Measurements from ENCODE around the gene HYLS1. TPM values are rescaled to one million over a fixed set of nuclear protein-coding genes. Genes with fewer than 3 reads are reported as not detected.
"Not testable (repeated sequence)": the region's sequence is repeated elsewhere in the genome, so short reads cannot be mapped to it uniquely, and the experiment has no call there.

HYLS1 gene
- total RNA-seq, 1 experiment from 2014 or later = 16.7 TPM

DNA sequence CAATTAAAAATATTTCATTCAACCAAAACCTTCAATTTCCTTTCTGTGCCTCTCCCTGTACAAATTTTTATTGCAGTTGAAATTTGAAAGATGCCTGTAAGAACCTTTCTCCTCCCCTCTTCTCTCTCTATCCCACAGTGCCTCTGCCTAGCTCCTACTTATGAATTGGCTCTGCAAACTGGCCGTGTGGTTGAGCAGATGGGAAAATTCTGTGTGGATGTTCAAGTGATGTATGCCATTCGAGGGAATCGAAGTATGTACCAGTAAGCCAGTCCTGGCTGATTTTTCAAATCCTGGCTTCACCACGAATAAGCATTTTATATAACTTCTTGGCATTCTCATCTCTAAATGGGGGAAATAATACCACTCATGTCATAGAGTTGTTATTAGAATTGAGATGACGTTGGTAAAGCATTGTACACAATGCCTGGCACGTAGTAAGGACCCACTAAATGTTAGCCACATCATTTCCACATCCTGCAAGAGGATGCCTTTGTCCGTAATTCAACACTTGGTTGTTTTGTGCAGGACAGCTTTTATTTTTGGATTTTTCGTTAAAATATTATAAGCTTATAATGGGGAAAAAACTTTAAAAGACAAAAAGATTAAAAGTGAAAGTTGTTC lies 22.9 kb downstream of the HYLS1 start:
- H3K36me3 ChIP-seq (ENCODE audit: low read depth) = no peaks in the 10 kb centered on the region
- no peak for DNase-seq
- no peaks in the 10 kb centered on the region for H3K9me2 ChIP-seq (ENCODE audit: insufficient read depth)
- peaks cover 59% of the 10 kb centered on the region for H3K27me3 ChIP-seq (ENCODE audit: insufficient read depth, low read depth)
- no peaks in the 10 kb centered on the region for H3K4me1 ChIP-seq (replicated peaks; ENCODE audit: insufficient read depth)
- H4K20me1 ChIP-seq (ENCODE audit: insufficient read depth) = no peaks in the 10 kb centered on the region
- H2AFZ ChIP-seq = no peak overlapping the region
- no peak overlapping the region for H3K4me3 ChIP-seq
- CTCF ChIA-PET = interaction anchor here (0.6 kb wide), 1 partner anchor 23 kb away, joined by 5 read pairs; the partner anchor contains the start of gene HYLS1
- H3K4me2 ChIP-seq = peak overlapping the region; percentile 8; the same call in 1 of the 2 replicates
- no peaks in the 10 kb centered on the region for H3F3A ChIP-seq (ENCODE audit: insufficient read depth, low read depth)
- no peaks in the 10 kb centered on the region for H3K79me2 ChIP-seq (ENCODE audit: low read depth)
- TF ChIP-seq, protein P1, sequence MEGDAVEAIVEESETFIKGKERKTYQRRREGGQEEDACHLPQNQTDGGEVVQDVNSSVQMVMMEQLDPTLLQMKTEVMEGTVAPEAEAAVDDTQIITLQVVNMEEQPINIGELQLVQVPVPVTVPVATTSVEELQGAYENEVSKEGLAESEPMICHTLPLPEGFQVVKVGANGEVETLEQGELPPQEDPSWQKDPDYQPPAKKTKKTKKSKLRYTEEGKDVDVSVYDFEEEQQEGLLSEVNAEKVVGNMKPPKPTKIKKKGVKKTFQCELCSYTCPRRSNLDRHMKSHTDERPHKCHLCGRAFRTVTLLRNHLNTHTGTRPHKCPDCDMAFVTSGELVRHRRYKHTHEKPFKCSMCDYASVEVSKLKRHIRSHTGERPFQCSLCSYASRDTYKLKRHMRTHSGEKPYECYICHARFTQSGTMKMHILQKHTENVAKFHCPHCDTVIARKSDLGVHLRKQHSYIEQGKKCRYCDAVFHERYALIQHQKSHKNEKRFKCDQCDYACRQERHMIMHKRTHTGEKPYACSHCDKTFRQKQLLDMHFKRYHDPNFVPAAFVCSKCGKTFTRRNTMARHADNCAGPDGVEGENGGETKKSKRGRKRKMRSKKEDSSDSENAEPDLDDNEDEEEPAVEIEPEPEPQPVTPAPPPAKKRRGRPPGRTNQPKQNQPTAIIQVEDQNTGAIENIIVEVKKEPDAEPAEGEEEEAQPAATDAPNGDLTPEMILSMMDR (conservative IDR thresholded peaks at IDR 0.05) = no peak
- TF ChIP-seq EZH2 (IDR thresholded peaks at IDR 0.05; ENCODE audit: low read depth) = no peak
- intact Hi-C loops (cut with micrococcal nuclease; ENCODE audit: unreplicated experiment) = no loop called here
- no TSS peak for BruUV-seq (replicated peaks)
- POLR2A ChIA-PET (ENCODE audit: unreplicated experiment) = interaction anchor here (0.6 kb wide), 1 partner anchor 36 kb away, joined by 6 read pairs; no protein-coding TSS in a partner anchor
- no peaks in the 10 kb centered on the region for H3K9me3 ChIP-seq (ENCODE audit: insufficient read depth, low read depth)
- no peak overlapping the region for H3K27ac ChIP-seq

GRCh38 chr11:125914601-125915000 lies 27.1 kb downstream of the HYLS1 start:
- H3F3A ChIP-seq (ENCODE audit: insufficient read depth, low read depth); H3K4me2 ChIP-seq; H2AFZ ChIP-seq; intact Hi-C loops (cut with micrococcal nuclease; ENCODE audit: unreplicated experiment); POLR2A ChIA-PET (ENCODE audit: unreplicated experiment); H3K4me3 ChIP-seq; H3K4me1 ChIP-seq (replicated peaks; ENCODE audit: insufficient read depth); H3K9me2 ChIP-seq (ENCODE audit: insufficient read depth); H3K79me2 ChIP-seq (ENCODE audit: low read depth); H4K20me1 ChIP-seq (ENCODE audit: insufficient read depth); H3K27ac ChIP-seq; H3K9me3 ChIP-seq (ENCODE audit: insufficient read depth, low read depth); DNase-seq; H3K36me3 ChIP-seq (ENCODE audit: low read depth); BruUV-seq (replicated peaks); CTCF ChIA-PET: not testable (repeated sequence)
- H3K27me3 ChIP-seq (ENCODE audit: insufficient read depth, low read depth) = peaks cover 58% of the 10 kb centered on the region

- H3K9me2 ChIP-seq (ENCODE audit: insufficient read depth) = no peaks in the 10 kb centered on the region
- no peak overlapping the region for H2AFZ ChIP-seq
- POLR2A ChIA-PET (ENCODE audit: unreplicated experiment) = no interaction called here
- no peaks in the 10 kb centered on the region for H3K79me2 ChIP-seq (ENCODE audit: low read depth)
- H3K4me3 ChIP-seq = no peak overlapping the region
- no peaks in the 10 kb centered on the region for H3K4me1 ChIP-seq (replicated peaks; ENCODE audit: insufficient read depth)
- H3K36me3 ChIP-seq (ENCODE audit: low read depth) = no peaks in the 10 kb centered on the region
- DNase-seq = no peak
- no peaks in the 10 kb centered on the region for H3F3A ChIP-seq (ENCODE audit: insufficient read depth, low read depth)
- H3K4me2 ChIP-seq = no peak overlapping the region
- intact Hi-C loops (cut with micrococcal nuclease; ENCODE audit: unreplicated experiment) = no loop called here
- H3K27ac ChIP-seq = no peak overlapping the region
- BruUV-seq (replicated peaks) = no TSS peak
- H4K20me1 ChIP-seq (ENCODE audit: insufficient read depth) = no peaks in the 10 kb centered on the region
- CTCF ChIA-PET = interaction anchor here (0.5 kb wide), 2 partner anchors 419 to 631 kb away, joined by 3 to 4 read pairs; no protein-coding TSS in a partner anchor
- peaks cover 44% of the 10 kb centered on the region for H3K27me3 ChIP-seq (ENCODE audit: insufficient read depth, low read depth)
- TF ChIP-seq, protein P1 (conservative IDR thresholded peaks at IDR 0.05) = no peak
- TF ChIP-seq EZH2 (IDR thresholded peaks at IDR 0.05; ENCODE audit: low read depth) = no peak
- H3K9me3 ChIP-seq (ENCODE audit: insufficient read depth, low read depth) = no peaks in the 10 kb centered on the region
Measured at GRCh38 chr11:125916683-125917347, 29.3 kb downstream of the HYLS1 start.
